Right kidney (tissue), 1 donor: ENCODE results near the gene SYNE1.

ENCODE experiments used
- DNase-seq: peaks from one replicate; pipeline ENCODE4 v3.0.0-alpha.2; 2016

SYNE1 gene

GRCh38 chr6:152313542-152314482 is 323.4 kb downstream of the SYNE1 start:
- no peak for DNase-seq

DNA sequence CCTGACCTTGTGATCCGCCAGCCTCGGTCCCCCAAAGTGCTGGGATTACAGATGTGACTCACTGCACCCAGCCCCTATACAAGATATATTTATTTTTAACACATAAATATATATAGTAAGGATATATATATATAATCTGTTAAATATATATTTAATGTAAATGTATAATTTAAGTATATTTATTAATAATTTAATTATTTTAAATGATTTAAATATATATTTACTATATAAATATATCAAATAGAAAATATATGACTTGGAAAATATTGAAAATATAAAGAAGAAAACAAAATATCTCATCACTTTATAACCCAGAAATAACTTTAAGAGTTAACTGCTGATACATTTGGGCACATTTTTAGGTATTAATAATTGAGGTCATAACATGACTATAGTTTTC is 324.7 kb downstream of the SYNE1 start:
- no peak for DNase-seq

DNA sequence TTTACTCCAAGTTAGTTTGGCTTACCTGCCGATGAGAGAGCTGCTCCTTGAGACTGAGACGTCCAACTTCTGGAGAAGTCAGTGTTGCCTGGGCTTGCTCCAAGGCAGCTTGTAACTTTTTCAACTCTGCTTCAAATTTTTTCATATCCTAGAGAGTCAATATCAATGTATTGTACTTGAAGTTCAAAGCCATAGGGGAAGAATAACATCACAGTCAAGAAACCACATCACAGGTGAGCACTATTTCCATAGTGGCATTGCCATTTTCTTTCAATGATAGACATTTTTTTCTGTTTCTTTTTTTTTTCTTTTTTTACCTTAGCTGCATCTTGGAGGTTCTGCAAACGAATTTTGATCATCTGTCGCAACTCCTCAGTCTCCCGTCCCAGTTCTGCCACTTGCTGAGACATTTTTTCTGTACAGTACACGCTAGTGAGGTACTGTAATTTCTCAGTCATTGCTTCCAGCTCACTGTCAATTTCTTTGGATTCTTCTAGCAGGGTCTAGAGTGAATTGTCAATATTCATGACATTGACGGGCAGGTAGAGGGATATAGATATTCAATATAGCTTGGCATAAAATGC is 326.7 kb downstream of the SYNE1 start:
- DNase-seq = no peak

DNA sequence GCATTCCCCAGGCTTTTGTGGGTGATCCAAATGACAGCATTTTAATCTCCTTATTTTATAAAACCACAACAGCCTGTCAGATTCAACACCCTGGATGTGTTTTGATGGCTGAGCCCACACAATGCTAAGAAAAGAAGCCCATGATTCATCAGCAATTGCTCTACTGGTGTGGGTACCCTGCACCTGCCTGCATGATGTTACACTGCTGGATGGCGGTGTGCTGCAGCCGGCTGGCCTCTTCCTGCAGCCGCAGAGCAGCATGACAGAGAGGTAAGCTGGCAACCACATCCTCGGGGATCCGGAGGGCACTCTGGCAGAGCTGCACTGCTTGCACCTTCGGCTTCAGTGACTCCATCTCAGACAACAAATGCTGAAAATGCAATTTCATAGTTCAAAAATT is 327.5 kb downstream of the SYNE1 start:
- DNase-seq = no peak

- no peak for DNase-seq
Measured at GRCh38 chr6:152309006-152309405, 328.2 kb downstream of the SYNE1 start.

DNA sequence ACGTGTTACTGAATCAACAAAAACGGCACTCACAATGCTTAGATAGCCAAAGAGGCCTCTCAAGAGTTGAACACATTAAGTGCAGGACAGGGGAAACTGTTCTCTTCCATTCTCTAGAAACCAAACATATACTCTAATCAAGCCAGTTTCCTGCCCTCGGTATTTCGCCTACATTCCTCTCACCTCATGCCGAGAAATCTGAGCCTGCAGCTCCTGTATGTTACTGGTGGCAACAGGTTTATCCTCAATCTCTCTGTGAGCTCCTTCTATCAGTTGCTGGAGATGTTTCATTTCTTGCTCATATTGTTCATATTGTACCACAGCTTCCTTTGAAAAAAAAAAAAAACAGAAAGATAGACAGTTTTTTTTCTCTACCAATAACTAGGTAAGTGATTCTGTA is 328.9 kb downstream of the SYNE1 start:
- DNase-seq = no peak

DNA sequence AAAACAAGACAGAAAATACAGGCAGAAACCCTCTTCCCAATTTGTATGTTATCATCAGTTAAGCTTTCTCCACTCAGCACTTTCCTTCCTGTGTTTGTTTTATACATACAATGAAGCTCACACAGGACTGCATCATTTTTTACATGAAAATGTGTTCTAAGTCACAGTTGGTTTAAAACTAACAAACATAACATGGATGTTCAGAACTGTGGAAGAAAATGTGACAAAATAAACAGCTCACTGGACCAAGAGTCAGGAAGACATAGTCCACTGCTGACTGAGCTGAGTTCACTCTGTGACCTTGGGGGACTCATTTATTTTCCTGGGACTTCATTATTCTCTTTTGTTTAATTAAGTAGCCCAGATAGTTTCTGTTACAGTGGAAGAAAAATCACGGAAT is 331.5 kb downstream of the SYNE1 start:
- no peak for DNase-seq

- DNase-seq = peak; percentile 94
Measured at GRCh38 chr6:152301765-152302568, 335.2 kb downstream of the SYNE1 start.

DNA sequence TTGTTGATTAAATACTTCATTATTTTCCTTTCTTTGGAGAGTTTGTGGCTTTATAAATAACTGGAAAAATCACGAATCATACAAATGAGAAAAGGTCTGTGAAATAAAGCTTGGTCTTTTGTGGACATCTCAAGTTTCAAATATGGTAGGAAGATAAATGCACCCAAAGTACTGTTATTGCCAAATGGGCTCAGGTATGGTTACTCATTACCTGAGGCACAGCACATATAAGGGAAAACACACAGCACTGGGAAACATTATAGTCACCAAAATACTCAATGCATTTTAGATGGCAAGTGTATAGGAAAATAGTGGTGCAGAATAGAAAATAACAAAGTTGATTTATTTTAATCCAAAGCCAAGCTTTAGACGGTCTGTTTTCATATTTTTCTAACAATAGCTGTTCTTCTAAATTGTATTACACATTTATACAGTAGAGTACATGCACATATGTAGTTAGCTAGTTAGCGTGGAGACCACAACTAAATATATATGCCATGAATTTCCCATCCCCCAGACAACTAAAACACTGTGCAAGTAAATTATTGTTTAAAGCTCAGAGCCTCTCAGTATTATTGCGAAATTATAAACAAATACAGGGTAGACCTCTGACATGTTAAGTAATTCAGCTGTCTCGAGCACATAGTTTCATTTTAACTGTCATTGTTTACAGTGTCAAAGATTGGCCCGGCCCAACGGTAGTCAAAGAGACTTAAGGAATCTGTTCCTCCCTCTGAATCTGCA is 336.0 kb downstream of the SYNE1 start:
- DNase-seq = no peak

GRCh38 chr6:152300517-152300916 is 336.6 kb downstream of the SYNE1 start:
- no peak for DNase-seq

- DNase-seq = no peak
Measured at GRCh38 chr6:152298848-152299735, 338.1 kb downstream of the SYNE1 start.

GRCh38 chr6:152298055-152298647 is 339.0 kb downstream of the SYNE1 start:
- DNase-seq = no peak

- DNase-seq = no peak
Measured at GRCh38 chr6:152296648-152297376, 340.4 kb downstream of the SYNE1 start.

DNA sequence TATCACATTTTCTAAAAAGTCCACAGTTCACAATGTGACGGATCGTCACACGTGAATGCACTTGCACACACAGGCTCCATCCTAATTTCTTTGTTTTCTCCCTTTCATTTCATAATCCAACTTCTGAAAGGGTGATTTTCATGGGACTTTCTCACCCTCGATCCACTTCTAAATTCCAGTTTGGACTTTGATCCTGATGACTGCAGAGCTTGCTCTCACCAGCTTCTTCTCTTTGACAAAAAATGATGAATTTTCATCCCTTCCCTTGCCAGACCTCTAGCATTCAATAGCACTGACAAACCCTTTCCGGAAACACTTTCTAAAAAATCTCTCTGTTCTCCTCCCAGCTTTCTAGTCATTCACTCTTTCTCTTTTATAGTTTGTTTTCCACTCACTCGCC is 341.2 kb downstream of the SYNE1 start:
- DNase-seq = no peak

DNA sequence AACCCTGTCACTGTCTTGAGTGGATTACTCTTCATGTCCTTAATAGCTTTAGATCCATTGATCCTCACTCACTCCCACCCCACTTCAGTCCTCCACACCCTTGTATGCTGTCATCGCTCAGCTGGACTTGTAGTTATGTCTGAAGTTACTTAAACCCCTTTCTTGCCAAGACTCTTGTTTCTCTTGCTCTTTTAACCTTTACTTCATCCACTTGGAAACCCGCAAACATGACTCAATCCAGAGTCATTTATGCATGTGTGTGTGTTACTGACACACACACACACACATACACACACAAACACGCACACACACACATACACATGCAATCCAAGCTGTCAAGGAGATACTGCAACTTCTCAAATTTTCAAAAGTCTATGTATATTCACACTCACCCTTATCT is 341.8 kb downstream of the SYNE1 start:
- DNase-seq = no peak

DNA sequence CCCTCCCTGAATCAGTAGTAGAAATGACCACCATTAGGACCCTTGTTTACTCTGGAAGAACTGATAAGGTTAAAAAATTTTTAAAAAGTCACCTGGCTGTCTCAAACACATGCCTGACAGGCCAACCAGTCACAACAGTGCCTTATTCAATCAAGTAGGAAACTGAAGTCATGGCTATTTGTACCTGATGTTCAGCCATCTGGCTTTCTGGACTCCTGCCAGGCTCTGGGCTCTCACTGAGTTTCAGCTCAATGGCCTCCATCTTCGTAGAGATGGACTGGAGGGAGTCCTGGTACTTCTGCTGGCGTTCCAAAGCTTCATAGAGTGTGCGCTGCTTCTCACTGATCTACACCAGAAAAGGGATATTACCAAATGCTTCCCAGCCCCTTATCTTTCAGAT is 343.8 kb downstream of the SYNE1 start:
- DNase-seq = no peak

GRCh38 chr6:152292555-152292954 is 344.6 kb downstream of the SYNE1 start:
- DNase-seq = no peak

GRCh38 chr6:152290693-152291092 is 346.5 kb downstream of the SYNE1 start:
- no peak for DNase-seq

DNA sequence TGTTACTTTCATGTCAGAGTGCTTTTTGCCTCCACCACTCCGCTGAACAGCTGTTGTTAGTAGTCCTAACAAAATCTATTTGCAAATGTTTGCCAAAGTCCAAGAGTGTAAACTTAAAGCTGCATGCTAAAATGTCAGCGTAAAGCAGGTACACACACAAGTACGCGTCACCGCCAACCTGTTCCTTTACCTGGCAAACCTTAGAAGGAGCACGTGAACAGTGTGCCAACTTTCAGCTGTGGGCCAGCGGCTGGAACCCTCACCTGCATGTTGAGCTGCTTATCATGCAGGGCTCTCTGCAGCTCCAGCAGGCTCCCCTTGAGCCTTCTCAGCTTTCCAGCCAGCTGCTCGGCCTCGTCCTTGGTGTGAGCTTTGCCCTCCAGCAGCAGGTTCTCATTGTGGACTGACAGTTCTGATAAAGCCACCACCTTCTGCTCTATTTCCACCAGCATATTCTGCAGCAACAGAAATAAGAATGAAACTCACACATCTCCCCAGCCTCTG is 359.3 kb downstream of the SYNE1 start:
- no peak for DNase-seq

DNA sequence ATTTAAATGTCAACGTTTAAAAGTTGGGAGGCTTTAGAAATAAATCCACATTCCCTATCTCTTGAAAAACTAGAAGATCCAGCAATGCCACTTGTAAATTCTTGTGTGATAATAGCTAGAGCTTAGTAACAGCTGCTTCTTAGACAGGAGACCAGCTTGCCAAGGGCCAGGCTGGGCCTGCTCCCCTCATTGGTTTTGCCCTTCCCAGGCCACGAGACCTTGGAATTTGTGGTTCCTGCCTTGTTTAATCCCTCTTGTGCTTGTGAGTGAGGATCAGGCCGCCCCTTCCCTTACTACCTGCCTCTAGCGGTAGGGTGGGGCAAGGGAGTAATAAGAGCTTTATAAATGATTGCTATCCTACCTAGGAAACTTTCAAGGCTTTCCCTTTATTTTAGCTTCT is 363.5 kb downstream of the SYNE1 start:
- no peak for DNase-seq
